Epithelial cell of proximal tubule (primary cell): ENCODE data around the gene TMEM184B. TPM values are rescaled to one million over a fixed set of nuclear protein-coding genes. Genes with fewer than 3 reads are reported as not detected.

Experiments used
- DNase-seq: peaks from one replicate; pipeline ENCODE4 v3.0.0-alpha.2; 2011; ENCODE audit warnings: low read depth
- H3K4me3 ChIP-seq: 2 replicates; pipeline ENCODE4 v1.5.1; 2011; ENCODE audit warnings: low read depth, mild to moderate bottlenecking, low read length
- total RNA-seq: library from RNA; depleted of rRNA; stranded (reverse); fragments of >200 nt; gene quantifications from 2 replicates; pipeline ENCODE4 v1.2.3, GENCODE V29; 2015
- TF ChIP-seq, protein P1 (sequence below): conservative IDR thresholded peaks from 2 replicates; pipeline ENCODE4 v1.5.1; 2012; ENCODE audit warnings: low read depth, mild to moderate bottlenecking, low read length

The TMEM184B gene
- total RNA-seq, 1 donor from 2014 or later: 90.2 TPM

DNA sequence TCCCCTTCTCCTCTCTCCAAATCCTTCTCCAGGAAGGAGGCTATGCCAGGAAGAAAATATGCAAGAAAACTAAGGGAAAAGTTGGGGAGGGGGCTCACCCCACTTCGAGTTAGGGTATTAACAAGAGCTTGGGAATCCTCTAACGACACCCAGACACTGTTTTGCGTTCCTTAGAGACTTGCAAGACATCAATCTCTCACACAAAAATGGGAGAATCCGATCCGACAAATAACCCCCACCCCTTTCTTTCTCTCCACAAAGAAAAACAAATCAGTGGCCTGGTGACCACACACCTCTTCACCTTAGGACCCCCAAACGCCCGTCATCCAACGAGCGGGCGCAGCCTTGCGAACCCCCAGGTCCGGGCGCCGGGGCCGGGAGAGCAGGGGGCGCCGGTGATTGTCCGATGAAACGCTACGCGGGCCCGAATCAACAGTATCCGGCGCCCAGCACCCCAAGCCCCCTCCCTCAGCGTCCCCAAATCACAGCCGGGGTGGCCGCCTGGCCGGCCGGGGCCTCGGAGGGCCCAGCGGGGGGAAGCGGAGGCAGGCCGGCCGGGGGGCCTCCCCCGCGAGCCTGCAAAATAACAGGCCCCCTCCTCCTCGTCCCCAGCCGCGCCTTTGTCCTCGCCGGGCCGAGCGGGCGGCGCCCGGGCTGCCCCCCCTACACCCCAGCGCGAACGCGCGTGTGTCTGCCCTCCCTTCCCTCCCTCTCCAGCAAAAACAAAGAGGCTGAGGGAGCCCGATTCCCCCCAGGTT is 43.7 kb upstream of the TMEM184B start:
- H3K4me3 ChIP-seq: peak overlapping the region; percentile 67
- no peak for DNase-seq
- TF ChIP-seq, protein P1, sequence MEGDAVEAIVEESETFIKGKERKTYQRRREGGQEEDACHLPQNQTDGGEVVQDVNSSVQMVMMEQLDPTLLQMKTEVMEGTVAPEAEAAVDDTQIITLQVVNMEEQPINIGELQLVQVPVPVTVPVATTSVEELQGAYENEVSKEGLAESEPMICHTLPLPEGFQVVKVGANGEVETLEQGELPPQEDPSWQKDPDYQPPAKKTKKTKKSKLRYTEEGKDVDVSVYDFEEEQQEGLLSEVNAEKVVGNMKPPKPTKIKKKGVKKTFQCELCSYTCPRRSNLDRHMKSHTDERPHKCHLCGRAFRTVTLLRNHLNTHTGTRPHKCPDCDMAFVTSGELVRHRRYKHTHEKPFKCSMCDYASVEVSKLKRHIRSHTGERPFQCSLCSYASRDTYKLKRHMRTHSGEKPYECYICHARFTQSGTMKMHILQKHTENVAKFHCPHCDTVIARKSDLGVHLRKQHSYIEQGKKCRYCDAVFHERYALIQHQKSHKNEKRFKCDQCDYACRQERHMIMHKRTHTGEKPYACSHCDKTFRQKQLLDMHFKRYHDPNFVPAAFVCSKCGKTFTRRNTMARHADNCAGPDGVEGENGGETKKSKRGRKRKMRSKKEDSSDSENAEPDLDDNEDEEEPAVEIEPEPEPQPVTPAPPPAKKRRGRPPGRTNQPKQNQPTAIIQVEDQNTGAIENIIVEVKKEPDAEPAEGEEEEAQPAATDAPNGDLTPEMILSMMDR: no peak

DNA sequence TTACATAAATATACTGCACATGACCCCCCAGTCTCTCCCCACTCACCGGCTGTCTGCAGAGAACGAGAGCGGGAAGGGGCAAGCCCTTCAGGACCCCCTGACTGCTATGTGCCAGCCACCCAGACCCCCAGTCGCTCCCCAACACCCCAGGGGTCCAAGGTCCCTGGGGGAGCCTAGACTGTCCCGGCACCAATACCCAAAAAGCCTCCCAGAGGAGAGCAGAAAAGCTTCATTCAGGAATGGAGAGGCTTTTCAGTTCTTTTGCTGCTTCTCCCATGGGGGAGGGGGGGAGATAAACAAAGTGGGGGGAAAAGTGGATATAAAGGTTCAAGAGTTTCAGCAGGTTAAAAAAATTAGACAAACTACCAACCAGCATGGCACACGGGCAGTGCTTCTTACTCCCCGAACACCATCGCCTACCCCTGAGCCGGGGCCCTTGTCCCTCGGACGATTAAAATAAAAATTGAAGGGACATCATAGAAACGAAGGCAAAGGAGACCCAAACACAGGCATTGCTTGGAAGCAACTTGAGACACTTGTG is 43.1 kb upstream of the TMEM184B start:
- H3K4me3 ChIP-seq: peak overlapping the region; percentile 67
- TF ChIP-seq, protein P1: no peak
- no peak for DNase-seq

DNA sequence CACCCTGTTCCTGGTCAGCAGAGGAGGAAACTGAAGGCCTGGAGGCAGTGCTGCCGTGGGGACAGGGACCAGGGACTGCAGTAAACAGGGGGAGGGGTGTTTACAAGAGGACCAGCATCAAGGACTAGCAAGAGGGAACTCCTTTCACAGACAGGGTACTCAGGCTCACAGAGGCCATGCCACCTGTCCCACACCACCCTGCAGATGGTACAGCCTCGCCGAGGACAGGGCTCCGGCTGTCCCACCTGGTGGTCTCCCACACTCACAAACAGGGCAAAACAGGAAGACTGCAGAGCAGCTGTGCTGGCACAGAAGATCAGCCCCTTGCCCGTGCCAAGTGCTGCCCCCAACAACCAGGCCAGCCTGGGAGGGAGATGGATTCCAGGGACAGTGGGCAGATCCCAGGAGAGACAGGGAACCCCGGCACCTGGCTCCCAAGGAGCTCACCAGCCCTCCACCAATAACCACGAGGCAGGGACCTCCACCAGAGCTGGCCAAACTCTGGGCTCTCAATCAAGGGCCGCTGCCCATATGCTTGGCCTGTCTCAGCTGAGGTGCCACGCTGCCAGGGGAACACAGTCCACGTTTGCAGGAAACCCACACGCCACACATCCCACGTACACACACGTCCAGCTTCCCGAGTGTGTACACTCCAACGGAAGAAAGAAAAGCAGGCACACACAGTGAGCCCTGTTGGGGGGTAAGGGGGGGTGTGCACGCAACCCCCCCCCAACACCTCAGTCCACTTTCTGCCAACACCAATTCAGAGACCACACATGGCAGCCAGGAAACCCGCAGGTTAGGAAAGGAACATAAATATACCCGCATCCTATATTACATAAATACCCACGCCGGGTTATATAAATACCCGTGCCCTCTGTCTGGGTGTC is 42.4 kb upstream of the TMEM184B start:
- no peak for DNase-seq
- TF ChIP-seq, protein P1: no peak
- peak overlapping the region; percentile 67 for H3K4me3 ChIP-seq

DNA sequence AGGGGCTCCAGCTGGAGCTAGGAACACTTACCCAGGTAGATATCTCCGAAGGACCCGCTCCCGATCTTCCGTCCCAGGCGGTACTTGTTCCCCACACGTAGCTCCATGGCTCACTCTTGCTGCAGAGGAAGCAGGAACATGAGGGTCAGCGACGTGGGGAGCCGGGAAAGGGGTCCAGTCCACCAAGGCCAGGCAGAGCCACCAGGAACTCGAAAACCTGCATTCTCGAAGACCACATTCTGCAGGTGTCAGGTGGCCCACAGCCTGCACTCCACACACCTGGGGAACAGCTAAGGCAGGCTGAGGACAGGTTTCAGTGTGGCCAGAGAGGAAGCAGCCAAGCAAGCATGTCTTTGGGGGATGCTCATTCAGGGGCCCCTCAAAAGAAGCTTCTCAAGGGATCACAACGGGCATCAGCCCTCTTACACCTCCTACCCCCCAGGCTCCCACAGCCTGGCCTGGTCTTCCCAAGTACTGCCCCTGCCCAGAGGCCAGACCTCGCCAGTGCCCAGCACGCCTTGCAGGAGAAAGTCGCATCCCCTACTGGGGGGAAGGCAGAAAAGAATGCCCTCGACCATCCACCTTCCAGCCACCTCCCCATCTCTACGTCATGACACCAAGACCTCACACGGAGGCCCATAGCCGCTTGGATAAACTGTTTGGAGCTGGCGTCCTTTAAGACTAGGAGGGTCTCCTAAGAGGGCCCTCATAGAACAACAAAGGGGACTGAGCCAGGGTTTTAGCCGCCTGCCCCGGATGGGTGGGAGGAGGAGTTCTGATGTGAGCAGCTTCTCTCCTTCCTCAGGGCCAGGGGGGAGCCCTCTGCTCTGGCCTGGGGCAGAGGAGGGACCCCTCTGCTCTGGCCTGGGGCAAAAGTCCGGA is 41.5 kb upstream of the TMEM184B start:
- TF ChIP-seq, protein P1: no peak
- peak overlapping the region; percentile 67 for H3K4me3 ChIP-seq
- no peak for DNase-seq

DNA sequence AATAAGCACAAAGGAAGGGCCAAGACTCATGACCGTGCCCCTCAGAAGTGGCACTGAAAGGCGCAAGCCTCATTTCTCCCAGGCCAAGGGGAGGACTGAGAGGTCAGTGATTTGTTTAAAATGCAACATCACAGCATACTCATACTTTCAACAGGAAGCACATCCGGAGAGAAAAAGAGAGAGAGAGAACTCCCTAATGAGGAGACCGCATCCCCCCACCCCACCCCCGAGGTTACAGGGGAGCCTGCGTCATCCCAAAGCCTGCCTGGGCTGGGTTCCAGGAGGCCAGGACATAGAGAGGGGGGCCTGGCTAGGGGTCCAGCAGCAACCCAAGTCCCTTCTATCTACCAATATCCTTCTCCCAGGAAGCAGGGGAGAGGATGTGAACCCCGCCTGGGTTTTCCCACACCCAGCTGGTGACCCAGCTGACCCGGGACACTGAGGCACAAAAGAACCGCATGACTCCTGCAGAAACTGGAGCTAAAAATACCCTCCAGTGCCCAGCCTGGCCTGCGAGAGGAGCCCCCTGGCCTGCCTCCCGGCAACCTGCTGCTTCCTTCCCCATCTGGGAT is 40.7 kb upstream of the TMEM184B start:
- DNase-seq: no peak
- H3K4me3 ChIP-seq: peak overlapping the region; percentile 67
- TF ChIP-seq, protein P1: no peak

DNA sequence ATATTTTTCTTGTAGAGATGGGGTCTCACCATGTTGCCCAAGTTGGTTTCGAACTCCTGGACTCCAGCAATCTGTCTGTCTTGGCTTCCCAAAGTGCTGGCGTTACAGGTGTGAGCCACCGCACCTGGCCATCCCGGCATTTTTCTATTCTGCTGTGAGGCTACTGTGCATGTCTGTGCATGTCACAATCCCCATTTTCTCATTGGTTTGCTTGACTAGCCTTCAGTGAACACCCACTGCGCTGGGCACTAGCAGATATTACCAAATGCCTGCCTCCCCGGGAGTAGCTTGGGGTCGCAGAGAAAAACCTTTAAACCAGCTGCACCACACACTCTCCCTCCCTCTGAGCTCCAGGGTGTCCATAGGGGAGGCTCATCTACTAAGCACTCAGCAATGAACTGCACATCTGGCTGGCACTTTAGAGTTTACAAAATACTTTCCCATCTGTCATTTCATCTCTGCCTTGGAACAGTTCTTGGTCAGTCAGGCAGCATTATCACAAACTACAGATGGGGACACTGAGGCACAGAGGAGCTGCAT is 39.5 kb upstream of the TMEM184B start:
- DNase-seq: no peak
- H3K4me3 ChIP-seq: no peak overlapping the region
- TF ChIP-seq, protein P1: no peak
